IPS DF 6.9 (cell line): ENCODE data around the gene AK9.
"Not testable (repeated sequence)": the region's sequence is repeated elsewhere in the genome, so short reads cannot be mapped to it uniquely, and the experiment has no call there.

Source experiments
- DNase-seq: peaks from one replicate; pipeline ENCODE4 v3.0.0-alpha.2; 2013; ENCODE audit warnings: low read depth, low spot score
- H3K27ac ChIP-seq: one replicate; pipeline ENCODE4 v1.5.1; 2013; ENCODE audit warnings: low read length, control low read depth
- H3K27me3 ChIP-seq: 2 replicates; pipeline ENCODE4 v1.6.1; 2013; ENCODE audit warnings: mild to moderate bottlenecking, low read length; ENCODE audit not compliant: control insufficient read depth, insufficient read depth
- H3K36me3 ChIP-seq: 2 replicates; pipeline ENCODE4 v1.6.1; 2013; ENCODE audit warnings: low read length; ENCODE audit not compliant: control insufficient read depth, insufficient read depth
- H3K4me1 ChIP-seq: 2 replicates; pipeline ENCODE4 v1.6.1; 2013; ENCODE audit warnings: low read length; ENCODE audit not compliant: control insufficient read depth, insufficient read depth
- H3K4me3 ChIP-seq: 2 replicates; pipeline ENCODE4 v1.5.1; 2013; ENCODE audit warnings: mild to moderate bottlenecking, low read length
- H3K9me3 ChIP-seq: 2 replicates; pipeline ENCODE4 v1.6.1; 2013; ENCODE audit warnings: low read length, inconsistent platforms; ENCODE audit not compliant: control insufficient read depth, insufficient read depth
- WGBS: extraction: QIAGEN DNeasy Blood & Tissue Kit; methylation state at CpG from one replicate; pipeline ENCODE4 v1.1.7; 2013; ENCODE audit warnings: mixed read lengths, missing lambda C conversion rate; ENCODE audit not compliant: insufficient read length, insufficient coverage; 5-methylcytosine and 5-hydroxymethylcytosine counted together

Gene AK9

DNA sequence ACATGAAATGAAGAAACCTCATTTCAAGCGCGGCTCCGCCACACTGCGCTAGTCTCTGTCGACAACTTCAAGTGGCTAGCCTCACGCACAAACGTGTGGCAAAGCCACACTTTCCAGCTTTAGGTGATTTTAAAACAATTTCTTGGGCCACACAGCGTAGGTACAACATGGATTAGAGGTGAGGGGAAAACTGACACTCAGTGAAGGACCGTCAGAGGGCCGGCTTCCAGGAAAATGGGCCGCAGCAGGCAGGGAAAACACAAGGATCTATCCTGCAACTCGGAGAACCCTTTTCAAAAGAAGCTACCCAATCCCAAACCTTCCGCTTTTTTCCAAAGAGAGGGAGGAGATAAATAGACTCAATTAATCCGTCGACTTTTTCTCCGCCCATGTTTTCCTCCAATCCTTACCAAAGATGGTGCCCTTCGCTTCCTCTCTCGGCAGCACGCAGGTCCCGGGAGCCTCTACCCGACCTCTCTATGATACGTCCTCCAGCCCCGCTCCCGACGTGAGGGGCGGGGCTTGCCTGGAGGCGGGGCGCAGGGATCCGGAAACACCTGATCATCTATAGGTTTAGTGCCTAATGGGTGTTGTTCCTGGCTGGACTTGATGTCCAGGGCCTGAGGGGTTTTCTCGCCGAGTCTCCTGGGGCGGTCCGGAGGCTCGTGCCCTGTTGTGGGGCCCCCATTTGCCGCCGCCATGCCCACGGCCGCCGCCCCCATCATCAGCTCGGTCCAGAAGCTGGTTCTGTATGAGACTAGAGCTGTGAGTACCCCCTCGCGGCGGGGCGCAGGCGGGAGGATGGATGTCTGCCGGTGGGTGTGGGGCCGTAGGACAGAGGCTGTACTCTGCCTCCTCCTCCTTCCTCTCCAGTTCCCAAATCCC lies at the start of gene AK9, which contains the start of gene FIG4:
Gene AK9 (minus strand): TSS at position 466 of the 885 bp plus-strand sequence. CDS start 15,457 bp downstream, outside the sequence.
Gene FIG4 (plus strand): TSS at position 560 of the 885 bp plus-strand sequence. CDS start 140 bp downstream, at position 700.
- Histone ChIP-seq H3K4me3 (peak within 1 kb of the TSS; percentile 86), H3K27me3 (no peaks in the 10 kb centered on the region), H3K9me3 (no peaks in the 10 kb centered on the region), H3K27ac (no peak within 1 kb of the TSS), H3K36me3 (no peaks in the 10 kb centered on the region), H3K4me1 (0 out of 2 replicates have a peak, but pooled peaks cover 2% of the 10 kb centered on the region)
- DNase-seq = peak; percentile 78
- no CpG with 5 or more reads among the region's 47 CpGs for WGBS

DNA sequence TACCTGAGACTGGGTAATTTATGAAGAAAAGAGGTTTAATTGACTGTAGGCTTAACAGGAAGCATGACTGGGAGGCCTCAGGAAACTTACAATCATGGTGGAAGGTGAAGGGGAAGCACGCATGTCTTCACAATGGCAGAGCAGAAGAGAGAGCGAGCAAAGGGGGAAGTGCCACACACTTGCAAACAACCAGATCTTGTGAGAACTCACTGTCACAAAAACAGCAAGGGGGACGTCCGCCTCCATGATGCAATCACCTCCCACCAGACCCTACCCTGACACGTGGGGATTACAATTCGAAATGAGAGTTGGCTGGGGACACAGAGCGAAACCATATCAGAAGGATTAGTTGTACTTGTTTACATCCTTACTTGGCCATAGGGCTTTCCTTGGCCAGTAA lies 49.8 kb upstream of the AK9 start:
- Histone ChIP-seq H3K4me1 (peaks cover under 1% of the 10 kb centered on the region; the same call in 1 of the 2 replicates), H3K27me3 (no peaks in the 10 kb centered on the region), H3K9me3 (no peaks in the 10 kb centered on the region), H3K4me3 (no peak overlapping the region), H3K36me3 (no peaks in the 10 kb centered on the region; the same call in 1 of the 2 replicates), H3K27ac (no peak overlapping the region)
- no CpG with 5 or more reads among the region's 7 CpGs for WGBS
- DNase-seq = no peak

DNA sequence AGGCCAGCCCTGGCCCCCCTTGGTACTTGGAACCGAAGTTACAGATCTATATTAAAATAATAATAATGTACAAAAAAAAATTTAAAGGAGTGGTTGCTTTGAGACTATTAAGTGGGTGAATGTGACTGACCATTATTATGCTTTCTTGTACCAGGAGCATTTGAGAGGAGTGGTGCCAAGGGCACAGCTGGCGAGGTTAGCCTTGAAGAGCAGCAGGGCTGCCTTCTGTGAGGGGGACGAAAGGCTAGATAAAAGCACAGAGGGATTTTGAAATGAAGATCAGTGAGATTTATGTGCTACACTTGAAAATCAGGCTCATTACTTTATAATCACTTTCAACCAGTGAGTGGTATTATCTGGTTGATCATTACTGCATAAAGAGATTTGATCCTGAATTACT lies 48.7 kb upstream of the AK9 start:
- no peak for DNase-seq
- WGBS = no CpG with 5 or more reads among the region's 3 CpGs

DNA sequence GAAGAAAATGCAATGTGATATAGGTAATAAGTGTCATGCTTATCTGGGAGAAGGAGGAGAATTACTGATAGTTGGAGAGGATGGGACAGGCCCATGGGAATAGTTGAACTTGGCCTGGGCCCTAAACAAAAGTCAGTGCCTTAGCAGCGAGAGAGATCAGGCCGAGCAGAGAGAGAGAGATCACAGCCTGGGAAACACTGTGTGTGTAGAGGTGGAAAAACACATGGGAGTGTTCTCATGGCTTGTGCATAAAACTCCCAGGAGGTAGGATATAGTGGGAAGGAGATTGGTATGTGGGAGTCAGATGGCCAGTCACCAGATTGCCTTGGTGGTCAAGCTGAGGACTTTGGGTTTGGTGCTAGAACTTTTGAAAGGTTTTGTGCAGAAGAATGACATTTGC lies 47.7 kb upstream of the AK9 start:
- Histone ChIP-seq H3K27ac (no peak overlapping the region), H3K4me1 (peaks cover 2% of the 10 kb centered on the region; the same call in 1 of the 2 replicates), H3K36me3 (no peaks in the 10 kb centered on the region), H3K9me3 (no peaks in the 10 kb centered on the region), H3K4me3 (no peak overlapping the region), H3K27me3 (no peaks in the 10 kb centered on the region)
- DNase-seq = no peak
- WGBS = no CpG with 5 or more reads among the region's 2 CpGs

More for the DNA sequence above, 48.7 kb upstream of the AK9 start:
- H3K4me1 ChIP-seq = peaks cover 2% of the 10 kb centered on the region; the same call in 1 of the 2 replicates
- H3K4me3 ChIP-seq = no peak overlapping the region
- H3K27ac ChIP-seq = no peak overlapping the region
- H3K9me3 ChIP-seq = no peaks in the 10 kb centered on the region
- H3K27me3 ChIP-seq = no peaks in the 10 kb centered on the region
- H3K36me3 ChIP-seq = no peaks in the 10 kb centered on the region; the same call in 1 of the 2 replicates

DNA sequence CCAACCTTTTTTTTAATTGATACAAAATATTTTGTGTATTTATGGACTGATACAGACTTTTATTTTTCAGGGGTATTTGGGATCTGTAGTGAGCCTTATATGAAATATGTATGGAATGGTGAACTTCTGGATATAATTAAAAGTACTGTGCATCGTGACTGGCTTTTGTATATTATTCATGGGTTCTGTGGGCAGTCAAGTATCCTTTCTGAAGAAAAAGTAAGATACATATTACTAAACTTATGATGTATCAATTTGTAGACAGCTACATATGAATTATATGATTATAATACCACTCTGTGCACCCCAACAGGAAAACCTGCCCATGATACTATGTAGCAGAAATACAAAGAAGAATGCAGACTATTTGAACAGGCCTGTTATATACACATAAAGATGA lies 47.3 kb upstream of the AK9 start:
- Histone ChIP-seq H3K4me1 (peaks cover 2% of the 10 kb centered on the region; the same call in 1 of the 2 replicates), H3K4me3 (no peak overlapping the region), H3K9me3 (no peaks in the 10 kb centered on the region), H3K27ac (no peak overlapping the region), H3K36me3 (no peaks in the 10 kb centered on the region), H3K27me3 (no peaks in the 10 kb centered on the region)
- DNase-seq = no peak
- no CpG with 5 or more reads among the region's 1 CpG for WGBS

DNA sequence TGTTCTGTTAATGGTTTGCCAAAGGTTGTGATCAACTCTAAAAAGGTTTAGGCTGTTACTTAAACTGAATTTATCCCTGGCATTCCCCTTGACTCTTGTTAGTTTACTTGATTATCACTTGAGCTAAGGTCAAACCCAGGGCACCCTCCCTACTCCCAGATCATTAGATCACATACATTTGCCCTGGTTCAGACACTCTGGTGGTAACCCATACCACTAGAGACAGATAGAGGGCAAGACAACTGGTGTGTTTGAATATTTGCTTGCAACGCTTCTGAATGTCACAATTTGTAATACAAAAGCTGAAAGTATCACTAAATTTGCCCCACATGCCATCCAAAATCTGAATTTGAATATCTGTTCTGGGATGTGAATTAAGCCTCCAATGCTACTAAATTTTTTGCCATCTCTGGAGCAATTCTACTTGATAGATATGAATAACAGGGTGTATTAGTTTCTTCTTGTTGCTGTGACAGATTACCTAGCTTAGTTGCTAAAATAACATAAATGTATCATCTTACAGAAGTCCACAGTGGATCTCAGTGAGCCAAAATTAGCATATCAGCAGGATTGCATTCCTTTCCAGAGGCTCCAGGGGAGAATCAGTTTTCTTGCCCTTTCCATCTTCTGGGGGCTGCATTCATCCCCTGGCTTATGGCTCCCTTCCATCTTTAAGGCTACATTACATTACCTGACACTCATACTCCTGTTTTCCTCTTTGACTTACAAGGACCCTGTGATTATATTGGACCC lies 45.4 kb upstream of the AK9 start:
- no peak overlapping the region for H3K27ac ChIP-seq
- peak; percentile 25 for DNase-seq
- H3K4me3 ChIP-seq = no peak overlapping the region
- no peaks in the 10 kb centered on the region for H3K27me3 ChIP-seq
- H3K9me3 ChIP-seq = no peaks in the 10 kb centered on the region
- H3K36me3 ChIP-seq = no peaks in the 10 kb centered on the region
- no CpG with 5 or more reads among the region's 1 CpG for WGBS
- peaks cover 2% of the 10 kb centered on the region; the same call in 1 of the 2 replicates for H3K4me1 ChIP-seq

DNA sequence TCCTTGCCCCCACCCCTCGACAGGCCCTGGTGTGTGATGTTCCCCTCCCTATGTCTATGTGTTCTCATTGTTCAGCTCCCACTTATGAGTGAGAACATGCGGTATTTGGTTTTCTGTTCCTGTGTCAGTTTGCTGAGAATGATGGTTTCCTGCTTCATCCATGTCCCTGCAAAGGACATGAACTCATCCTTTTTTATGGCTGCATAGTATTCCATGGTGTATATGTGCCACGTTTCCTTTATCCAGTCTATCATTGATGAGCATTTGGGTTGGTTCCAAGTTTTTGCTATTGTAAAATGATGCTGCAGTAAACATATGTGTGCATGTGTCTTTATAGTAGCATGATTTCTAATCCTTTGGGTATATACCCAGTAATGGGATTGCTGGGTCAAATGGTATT lies 34.2 kb upstream of the AK9 start:
- H3K36me3 ChIP-seq, DNase-seq, H3K4me3 ChIP-seq, H3K9me3 ChIP-seq, H3K4me1 ChIP-seq, H3K27me3 ChIP-seq, H3K27ac ChIP-seq: not testable (repeated sequence)
- no CpG with 5 or more reads among the region's 3 CpGs for WGBS

DNA sequence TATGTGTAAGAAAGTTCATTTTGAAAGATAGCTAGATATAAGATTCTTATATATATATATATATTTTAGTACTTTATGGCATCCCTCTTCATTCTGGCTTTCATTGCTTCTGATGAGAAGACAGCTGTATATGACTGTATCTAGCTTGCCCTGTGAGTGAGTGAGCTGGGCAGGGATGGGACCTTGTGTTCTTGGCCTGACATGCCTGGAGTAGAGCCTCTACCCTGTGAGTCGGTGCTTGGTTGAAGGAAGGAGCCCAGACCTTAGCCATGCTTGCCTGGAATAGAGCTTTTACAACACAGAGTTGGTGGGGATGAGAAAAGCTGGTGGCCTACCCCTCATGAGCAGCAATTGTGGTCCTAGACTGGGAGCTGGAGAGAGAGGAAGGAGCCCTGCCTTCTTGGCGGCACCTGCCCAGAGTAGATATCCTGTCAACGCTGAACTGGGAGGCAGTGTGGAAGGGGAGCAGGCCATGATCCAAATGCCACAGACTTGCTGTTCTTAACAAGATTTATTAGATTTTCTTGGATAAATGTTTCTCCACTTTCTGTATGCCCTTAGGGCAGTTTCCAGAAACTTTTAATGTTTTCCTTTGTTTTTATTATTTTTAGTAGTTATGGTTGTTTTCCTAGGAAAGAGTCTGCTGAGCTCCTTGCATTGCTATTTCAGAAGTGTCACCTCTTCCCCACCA lies 31.7 kb upstream of the AK9 start:
- no CpG with 5 or more reads among the region's 3 CpGs for WGBS

DNA sequence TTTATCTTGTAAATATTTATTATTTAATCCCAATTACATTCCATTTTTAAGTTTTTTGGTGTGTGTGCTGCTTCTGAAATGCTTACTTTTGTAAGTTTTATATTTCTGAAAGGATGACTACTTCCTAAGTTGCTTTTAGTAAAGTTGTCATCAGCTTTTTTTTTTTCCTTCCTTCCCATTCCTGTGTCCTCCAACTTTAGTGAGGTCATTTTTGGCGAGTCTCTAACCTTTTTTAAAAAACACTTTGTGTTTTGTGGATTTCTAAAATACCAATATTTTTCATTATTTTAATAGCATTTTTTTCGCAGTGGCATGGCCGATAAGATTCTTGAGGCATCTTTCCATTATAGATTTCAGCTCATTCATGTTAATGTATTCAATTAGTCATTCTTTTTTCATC lies 31.0 kb upstream of the AK9 start:
- Histone ChIP-seq H3K4me1 (no peaks in the 10 kb centered on the region), H3K9me3 (no peaks in the 10 kb centered on the region), H3K36me3 (no peaks in the 10 kb centered on the region), H3K4me3 (no peak overlapping the region), H3K27ac (no peak overlapping the region), H3K27me3 (no peaks in the 10 kb centered on the region)
- no peak for DNase-seq
- no CpG with 5 or more reads among the region's 3 CpGs for WGBS

More for the DNA sequence above, 31.7 kb upstream of the AK9 start:
- Histone ChIP-seq H3K4me1 (no peaks in the 10 kb centered on the region), H3K27me3 (no peaks in the 10 kb centered on the region), H3K27ac (no peak overlapping the region), H3K9me3 (no peaks in the 10 kb centered on the region), H3K4me3 (no peak overlapping the region), H3K36me3 (no peaks in the 10 kb centered on the region)
- no peak for DNase-seq

DNA sequence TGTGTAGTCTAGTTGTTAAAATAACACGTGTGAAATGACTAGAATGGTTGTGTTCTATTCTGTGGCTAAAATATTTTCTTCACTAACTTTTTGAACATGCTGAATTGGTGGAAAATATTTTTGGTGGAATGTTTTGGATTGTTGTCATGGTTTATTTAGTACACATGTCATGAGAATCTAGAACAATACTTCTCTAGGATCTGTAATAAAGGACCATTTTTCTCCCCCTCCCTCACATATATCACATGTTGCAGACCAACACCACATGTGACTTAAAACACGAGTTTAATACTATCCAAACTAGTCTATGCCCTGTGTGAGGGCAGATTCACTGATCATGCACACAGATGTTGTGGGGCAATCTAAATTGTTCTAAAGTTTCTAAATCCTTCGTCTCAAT lies 29.3 kb upstream of the AK9 start:
- H3K36me3 ChIP-seq = no peaks in the 10 kb centered on the region
- H3K4me1 ChIP-seq = no peaks in the 10 kb centered on the region
- no peak overlapping the region for H3K27ac ChIP-seq
- DNase-seq = no peak
- no CpG with 5 or more reads among the region's 3 CpGs for WGBS
- H3K27me3 ChIP-seq = no peaks in the 10 kb centered on the region
- H3K9me3 ChIP-seq = no peaks in the 10 kb centered on the region
- no peak overlapping the region for H3K4me3 ChIP-seq
